Heart left ventricle (tissue), 16 donors: ENCODE results near the gene MCM10. TPM values are rescaled to one million over a fixed set of nuclear protein-coding genes. Genes with fewer than 3 reads are reported as not detected.
"Not testable (repeated sequence)": the region's sequence is repeated elsewhere in the genome, so short reads cannot be mapped to it uniquely, and the experiment has no call there.

Experiments used
- ATAC-seq, 4 donors: fragments of 200-7000 bp; cut with Tn5 transposase; one replicate each; pipeline ENCODE4 v1.9.1; 2020 to 2022; ENCODE audit warnings: moderate library complexity in 4 of 4, mild to moderate bottlenecking in 3 of 4, moderate number of reproducible peaks in 1 of 4
- DNase-seq, 5 donors: peaks; one replicate each; pipeline ENCODE4 v3.0.0-alpha.2; 2020
- H3K27ac ChIP-seq, 12 donors: fragments of 200-600 bp; sonication (generic) in 4 of 12; one replicate each; pipeline versions ENCODE4 v1.5.0 to v1.8.0; 2016 to 2022; ENCODE audit warnings: mild to moderate bottlenecking in 2 of 12
- H3K27me3 ChIP-seq, 9 donors: fragments of 200-600 bp; sonication (generic) in 2 of 9; one replicate each; pipeline versions ENCODE4 v1.5.1 to v1.8.0; 2016 to 2022; ENCODE audit warnings: mild to moderate bottlenecking in 3 of 9
- H3K36me3 ChIP-seq, 9 donors: fragments of 200-600 bp; sonication (generic) in 2 of 9; one replicate each; pipeline versions ENCODE4 v1.5.0 to v1.8.0; 2018 to 2022; ENCODE audit warnings: mild to moderate bottlenecking in 2 of 9
- H3K4me1 ChIP-seq, 12 donors: fragments of 200-600 bp; sonication (generic) in 4 of 12; one replicate each; pipeline versions ENCODE4 v1.5.0 to v1.8.0; 2016 to 2022; ENCODE audit warnings: mild to moderate bottlenecking in 3 of 12
- H3K4me3 ChIP-seq, 12 donors: fragments of 200-600 bp; sonication (generic) in 4 of 12; one replicate each; pipeline versions ENCODE4 v1.5.0 to v1.8.0; 2017 to 2022; ENCODE audit warnings: mild to moderate bottlenecking in 9 of 12, moderate library complexity in 4 of 12
- H3K9me3 ChIP-seq, 12 donors: fragments of 200-600 bp; sonication (generic) in 4 of 12; one replicate each; pipeline versions ENCODE4 v1.5.0 to v1.8.0; 2016 to 2022; ENCODE audit warnings: mild to moderate bottlenecking in 1 of 12
- POLR2A ChIP-seq, 2 donors: fragments of 450-650 bp; IDR thresholded peaks; one replicate each; pipeline ENCODE4 v1.6.1; 2017; ENCODE audit warnings: antibody characterized with exemption in 2 of 2, mild to moderate bottlenecking in 2 of 2, moderate library complexity in 2 of 2
- WGBS, 4 donors: extraction: QIAGEN DNeasy Blood & Tissue Kit in 2 of 4; methylation state at CpG; one replicate each; pipeline versions ENCODE4 v1.1.5 to v1.1.7; 2013 to 2018; 5-methylcytosine and 5-hydroxymethylcytosine counted together
- intact Hi-C, 10 donors: fragments of 100-400 bp; cut with DNase I; formaldehyde crosslinking; loops; one replicate each; pipeline versions ENCODE4 v1.11.1 to v1.14.2; 2022
- polyA plus RNA-seq, 2 donors: library from polyadenylated mRNA; stranded (reverse); fragments of 200-250 nt; gene quantifications; one replicate each; pipeline ENCODE4 v1.2.3, GENCODE V29; 2013
- total RNA-seq, 9 donors: library from RNA; depleted of rRNA in 2 of 9; stranded (reverse); fragments of >200 nt in 2 of 9; fragmentation: NEBNext Ultra II Directional in 3 of 9; extraction: Animal tissue kit (Norgen Biotek cat#: 25700) in 3 of 9; gene quantifications; one replicate each; pipeline versions ENCODE4 v1.1.0 to v1.2.4, GENCODE V29; 2016 to 2023
- TF ChIP-seq, protein P1 (sequence below), 12 donors: fragments of 200-600 bp; sonication (generic) in 4 of 12; IDR thresholded peaks; one replicate each; pipeline versions ENCODE4 v1.5.0 to v1.8.0; 2018 to 2022; ENCODE audit warnings: antibody characterized with exemption in 12 of 12, mild to moderate bottlenecking in 5 of 12
- donor health status: ischemic (EF 13 %, LVEDD 7.1; RV severe dilation, severe dysfunction).
- donor health status: healthy with polysubstance abuse.
- donor health status: DM: no; HTN: yes; CAD: no.
- donor health status: DM: no; HTN: no; CAD: no.
- donor health status: ischemic (EF 25% LVEDD 6.9; RV normal size, moderate dysfunction).
- donor health status: ischemic (EF 25% LVEDD 5.7; RV mildly dilated, moderate dysfunction).
- donor health status: healthy.
- donor health status: DM: yes; HTN: yes; CAD: no.
- donor health status: ischemic (EF 35%, LVEDD 5.7; RV mildly dilated, moderate dysfunction).
- donor health status: nonischemic (EF 11% LVEDD 7.7; RV severe dilation, severe dysfunction).
- donor health status: DM: yes; HTN: yes; CAD: no.
- donor health status: PGD.
- donor health status: ischemic (EF 29% LVEDD 5.4; RV normal size, mild dysfunction).
- donor health status: nonischemic (EF 23%, LVEDD 6.1; RV moderate dilation, normal function).

Gene MCM10
- total and polyA plus RNA-seq, 11 donors, result 0.11 to 4.2 (median 0.24) TPM; not detected in 3

DNA sequence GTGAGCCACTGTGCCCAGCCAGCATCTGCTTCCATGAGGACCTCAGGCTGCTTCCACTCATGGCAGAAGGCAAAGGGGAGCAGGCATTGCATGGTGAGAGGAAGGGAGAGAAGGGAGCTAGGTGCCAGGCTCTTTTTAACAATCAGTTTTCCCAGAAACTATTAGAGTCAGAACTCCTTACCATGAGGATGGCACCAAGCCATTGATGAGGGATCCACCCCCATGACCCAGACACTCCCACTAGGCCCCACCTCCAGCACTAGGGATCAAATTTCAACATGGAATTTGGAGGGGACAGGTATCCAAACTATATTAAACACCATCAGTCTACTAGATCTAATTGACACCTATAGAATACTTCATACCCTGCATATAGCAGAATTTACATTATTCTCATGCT is 14.2 kb upstream of the MCM10 start:
- Histone ChIP-seq H3K9me3 (peaks cover 0 to 38% (median 0%) of the 10 kb centered on the region in 12 donors), H3K4me3 (no peak overlapping the region), H3K36me3 (peaks cover 0 to 23% (median 6%) of the 10 kb centered on the region in 9 donors), H3K27ac (no peak overlapping the region), H3K27me3 (no peaks in the 10 kb centered on the region), H3K4me1 (no peaks in the 10 kb centered on the region)
- ATAC-seq (no peak), DNase-seq (no peak)
- intact Hi-C loops, result no loop called here
- no peak for TF ChIP-seq POLR2A (IDR thresholded peaks at IDR 0.05)
- TF ChIP-seq, protein P1, sequence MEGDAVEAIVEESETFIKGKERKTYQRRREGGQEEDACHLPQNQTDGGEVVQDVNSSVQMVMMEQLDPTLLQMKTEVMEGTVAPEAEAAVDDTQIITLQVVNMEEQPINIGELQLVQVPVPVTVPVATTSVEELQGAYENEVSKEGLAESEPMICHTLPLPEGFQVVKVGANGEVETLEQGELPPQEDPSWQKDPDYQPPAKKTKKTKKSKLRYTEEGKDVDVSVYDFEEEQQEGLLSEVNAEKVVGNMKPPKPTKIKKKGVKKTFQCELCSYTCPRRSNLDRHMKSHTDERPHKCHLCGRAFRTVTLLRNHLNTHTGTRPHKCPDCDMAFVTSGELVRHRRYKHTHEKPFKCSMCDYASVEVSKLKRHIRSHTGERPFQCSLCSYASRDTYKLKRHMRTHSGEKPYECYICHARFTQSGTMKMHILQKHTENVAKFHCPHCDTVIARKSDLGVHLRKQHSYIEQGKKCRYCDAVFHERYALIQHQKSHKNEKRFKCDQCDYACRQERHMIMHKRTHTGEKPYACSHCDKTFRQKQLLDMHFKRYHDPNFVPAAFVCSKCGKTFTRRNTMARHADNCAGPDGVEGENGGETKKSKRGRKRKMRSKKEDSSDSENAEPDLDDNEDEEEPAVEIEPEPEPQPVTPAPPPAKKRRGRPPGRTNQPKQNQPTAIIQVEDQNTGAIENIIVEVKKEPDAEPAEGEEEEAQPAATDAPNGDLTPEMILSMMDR (IDR thresholded peaks at IDR 0.05), result no peak

GRCh38 chr10:13152296-13152695 is 9.1 kb upstream of the MCM10 start:
- no peak overlapping the region for H3K4me3 ChIP-seq
- H3K4me1 ChIP-seq, result no peaks in the 10 kb centered on the region
- no peak for ATAC-seq
- no peak for TF ChIP-seq POLR2A (IDR thresholded peaks at IDR 0.05)
- TF ChIP-seq, protein P1 (IDR thresholded peaks at IDR 0.05), result no peak
- H3K9me3 ChIP-seq, result peaks cover 0 to 26% (median 0%) of the 10 kb centered on the region in 12 donors
- 94 to 98% (median 97%) methylated on average over 3 of the region's 3 CpGs for WGBS, 4 donors
- no peaks in the 10 kb centered on the region for H3K36me3 ChIP-seq
- intact Hi-C loops, result no loop called here
- no peak overlapping the region for H3K27ac ChIP-seq
- H3K27me3 ChIP-seq, result no peaks in the 10 kb centered on the region
- DNase-seq, result no peak

DNA sequence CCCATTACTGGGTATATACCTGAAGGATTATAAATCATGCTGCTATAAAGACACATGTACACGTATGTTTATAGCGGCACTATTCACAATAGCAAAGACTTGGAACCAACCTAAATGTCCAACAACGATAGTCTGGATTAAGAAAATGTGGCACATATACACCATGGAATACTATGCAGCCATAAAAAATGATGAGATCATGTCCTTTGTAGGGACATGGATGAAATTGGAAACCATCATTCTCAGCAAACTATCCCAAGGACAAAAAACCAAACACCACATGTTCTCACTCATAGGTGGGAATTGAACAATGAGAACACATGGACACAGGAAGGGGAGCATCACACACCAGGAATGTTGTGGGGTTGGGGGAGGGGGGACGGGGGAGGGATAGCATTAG is 5.5 kb upstream of the MCM10 start:
- DNase-seq, intact Hi-C loops, ATAC-seq, H3K27ac ChIP-seq, H3K36me3 ChIP-seq, H3K27me3 ChIP-seq, H3K4me3 ChIP-seq, H3K9me3 ChIP-seq, H3K4me1 ChIP-seq: not testable (repeated sequence)
- 86 to 90% (median 88%) methylated on average over 4 of the region's 4 CpGs for WGBS, 4 donors

DNA sequence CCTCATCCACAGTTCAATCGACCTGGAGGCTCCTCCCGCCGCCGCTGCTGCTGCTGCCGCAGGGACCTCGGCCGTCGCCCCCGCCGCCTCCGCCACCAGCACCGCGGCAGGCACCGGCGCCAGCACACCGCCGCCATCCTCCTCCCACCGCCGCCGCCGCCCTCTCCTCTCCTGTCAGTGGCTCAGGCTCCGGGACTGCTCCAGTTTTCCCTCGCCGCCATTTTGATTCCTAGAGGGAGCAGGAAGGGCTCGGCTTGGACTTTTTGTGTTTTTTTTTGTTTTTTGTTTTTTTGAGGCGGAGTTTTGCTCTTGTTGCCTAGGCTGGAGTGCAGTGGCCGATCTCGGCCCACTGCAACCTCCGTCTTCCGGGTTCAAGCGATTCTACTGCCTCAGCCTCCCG is 3.0 kb upstream of the MCM10 start:
- Histone ChIP-seq H3K27me3 (no peaks in the 10 kb centered on the region), H3K27ac (no peak overlapping the region), H3K9me3 (no peaks in the 10 kb centered on the region), H3K36me3 (no peaks in the 10 kb centered on the region), H3K4me3 (peak overlapping the region in 9 of 12 donors; percentile 1 to 48 (median 37)), H3K4me1 (peaks cover 0 to 18% (median 9%) of the 10 kb centered on the region in 12 donors)
- no peak for ATAC-seq
- no peak for DNase-seq
- 36 to 61% (median 54%) methylated on average over 31 to 32 of the region's 32 CpGs for WGBS, 4 donors
- TF ChIP-seq, protein P1 (IDR thresholded peaks at IDR 0.05), result no peak
- TF ChIP-seq POLR2A (IDR thresholded peaks at IDR 0.05), result no peak
- intact Hi-C loops, result no loop called here

DNA sequence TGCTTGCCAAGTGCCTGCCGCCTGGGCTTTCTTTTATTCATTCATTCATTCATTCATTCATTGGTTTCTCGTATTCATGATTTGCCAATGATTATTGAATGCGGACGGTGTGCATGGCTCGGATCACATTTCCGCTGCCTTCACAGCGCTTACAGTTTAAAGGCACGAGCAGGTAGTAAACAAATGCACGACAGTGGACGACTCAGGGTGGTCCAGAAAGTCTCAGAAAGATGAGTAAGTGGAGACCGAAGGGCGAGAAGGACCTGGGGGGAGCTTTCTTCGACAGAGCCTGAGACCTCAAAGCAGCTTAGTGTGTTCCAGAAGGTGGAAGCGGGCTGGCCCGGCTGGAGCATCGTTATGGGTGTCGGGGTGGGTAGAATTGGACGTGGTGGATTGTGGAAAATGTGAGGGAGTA is 506 bp downstream of the MCM10 start:
- no peaks in the 10 kb centered on the region for H3K27me3 ChIP-seq
- no peak for DNase-seq
- WGBS, 4 donors, result 3 to 5% (median 4%) methylated on average over 18 of the region's 18 CpGs
- no peak for ATAC-seq
- peak overlapping the region in 10 of 12 donors; percentile 24 to 72 (median 53) for H3K4me3 ChIP-seq
- no peak for TF ChIP-seq POLR2A (IDR thresholded peaks at IDR 0.05)
- TF ChIP-seq, protein P1 (IDR thresholded peaks at IDR 0.05), result no peak
- H3K36me3 ChIP-seq, result no peaks in the 10 kb centered on the region
- intact Hi-C loops, result loop anchor here in 9 of 10 donors (1.0 to 10.0 kb wide), 13 partner anchors 113 to 373 kb away; partner anchors contain the start of genes BEND7 (in 2 of the 9), PHYH (in 2 of the 9) and SEPHS1 (in 1 of the 9)
- no peaks in the 10 kb centered on the region for H3K9me3 ChIP-seq
- H3K27ac ChIP-seq, result no peak overlapping the region
- peaks cover 0 to 18% (median 9%) of the 10 kb centered on the region in 12 donors for H3K4me1 ChIP-seq
